HG02938 (cell line): Measurements from ENCODE around the gene UFC1.
A peak's percentile ranks its signal among the peaks of the same experiment; 100 is the strongest.
"Not testable (repeated sequence)": the region's sequence is repeated elsewhere in the genome, so short reads cannot be mapped to it uniquely, and the experiment has no call there.

ENCODE experiments used
- ATAC-seq: cut with Tn5 transposase; IDR thresholded peaks from one replicate; pipeline ENCODE4 v1.9.1; 2021; ENCODE audit warnings: mild to moderate bottlenecking, moderate library complexity; ENCODE audit not compliant: unreplicated experiment

Gene UFC1

GRCh38 chr1:161153682-161154337, at the start of gene UFC1:
Gene UFC1, plus strand, starts transcription at chr1:161153978. Its CDS starts 20 bp downstream, at chr1:161153998.
- ATAC-seq, result peak; percentile 85

- no peak for ATAC-seq
Observed at GRCh38 chr1:161106431-161106830, 47.3 kb upstream of the UFC1 start.

DNA sequence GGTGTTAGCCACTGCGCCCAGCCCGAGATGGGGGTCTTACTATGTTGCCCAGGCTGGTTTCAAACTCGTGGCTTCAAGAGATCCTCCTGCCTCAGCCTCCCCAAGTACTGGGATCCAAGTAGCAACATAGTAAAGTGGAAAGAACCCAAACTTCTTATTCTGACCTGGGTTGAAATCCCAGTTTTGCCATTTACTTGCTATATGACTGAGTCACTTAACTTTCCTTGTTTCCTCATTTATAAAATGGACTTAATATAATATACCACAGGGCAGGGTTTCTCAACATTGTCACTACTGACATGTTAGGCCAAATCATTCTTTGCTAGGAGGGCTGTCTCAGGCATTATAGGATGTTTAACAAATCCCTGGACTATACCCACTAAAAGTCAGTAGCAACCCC, 42.7 kb upstream of the UFC1 start:
- ATAC-seq, result no peak

DNA sequence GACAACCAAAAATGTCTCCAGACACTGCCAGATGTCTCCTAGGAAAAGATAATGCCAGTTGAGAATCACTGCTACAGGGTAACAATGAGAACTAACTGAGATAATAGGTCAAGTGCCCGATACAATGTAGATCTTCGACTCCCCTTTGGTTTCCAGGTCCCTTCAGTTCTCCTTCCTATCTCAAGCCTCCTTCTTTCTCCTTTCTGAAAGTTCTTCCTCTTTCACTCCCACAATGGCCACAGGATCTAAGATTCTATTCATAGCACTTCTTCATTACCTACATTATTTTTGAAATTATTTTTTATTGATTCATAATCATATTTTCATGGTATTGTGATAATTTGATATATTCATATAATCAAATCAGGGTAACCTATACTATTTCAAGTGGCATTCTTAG, 42.3 kb upstream of the UFC1 start:
- ATAC-seq, result no peak

DNA sequence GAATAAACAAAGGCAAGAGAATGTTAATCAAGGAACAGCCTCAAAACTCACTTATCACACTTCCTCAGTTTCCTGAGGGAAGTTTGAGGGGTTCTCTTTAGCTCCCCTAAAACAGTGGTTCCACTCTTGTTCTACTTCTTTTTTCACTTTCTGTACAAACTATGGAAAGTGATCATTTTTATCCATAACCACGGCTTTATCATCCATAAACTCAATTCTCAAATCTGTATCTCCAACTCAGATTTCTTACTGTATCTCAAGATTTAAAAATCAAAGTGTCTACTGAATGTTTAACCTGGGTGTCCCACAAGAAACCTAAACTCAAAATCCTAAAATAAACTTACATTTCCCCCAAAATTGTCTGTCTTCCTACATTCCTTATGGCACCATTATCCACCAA, 39.9 kb upstream of the UFC1 start:
- ATAC-seq, result no peak

- no peak for ATAC-seq
Observed at GRCh38 chr1:161114556-161114955, 39.2 kb upstream of the UFC1 start.

- no peak for ATAC-seq
Observed at GRCh38 chr1:161115132-161115711, 38.6 kb upstream of the UFC1 start.

GRCh38 chr1:161115961-161116360, 37.8 kb upstream of the UFC1 start:
- not testable (repeated sequence) for ATAC-seq

GRCh38 chr1:161117759-161118581, 35.8 kb upstream of the UFC1 start, which contains the start of the genes NIT1 and PFDN2:
Gene NIT1, plus strand, starts transcription at chr1:161118105. Its CDS starts 72 bp downstream, at chr1:161118177.
Gene PFDN2, minus strand, starts transcription at chr1:161118037. Its CDS starts 11 bp downstream, at chr1:161118026.
- ATAC-seq, result peak; percentile 67

DNA sequence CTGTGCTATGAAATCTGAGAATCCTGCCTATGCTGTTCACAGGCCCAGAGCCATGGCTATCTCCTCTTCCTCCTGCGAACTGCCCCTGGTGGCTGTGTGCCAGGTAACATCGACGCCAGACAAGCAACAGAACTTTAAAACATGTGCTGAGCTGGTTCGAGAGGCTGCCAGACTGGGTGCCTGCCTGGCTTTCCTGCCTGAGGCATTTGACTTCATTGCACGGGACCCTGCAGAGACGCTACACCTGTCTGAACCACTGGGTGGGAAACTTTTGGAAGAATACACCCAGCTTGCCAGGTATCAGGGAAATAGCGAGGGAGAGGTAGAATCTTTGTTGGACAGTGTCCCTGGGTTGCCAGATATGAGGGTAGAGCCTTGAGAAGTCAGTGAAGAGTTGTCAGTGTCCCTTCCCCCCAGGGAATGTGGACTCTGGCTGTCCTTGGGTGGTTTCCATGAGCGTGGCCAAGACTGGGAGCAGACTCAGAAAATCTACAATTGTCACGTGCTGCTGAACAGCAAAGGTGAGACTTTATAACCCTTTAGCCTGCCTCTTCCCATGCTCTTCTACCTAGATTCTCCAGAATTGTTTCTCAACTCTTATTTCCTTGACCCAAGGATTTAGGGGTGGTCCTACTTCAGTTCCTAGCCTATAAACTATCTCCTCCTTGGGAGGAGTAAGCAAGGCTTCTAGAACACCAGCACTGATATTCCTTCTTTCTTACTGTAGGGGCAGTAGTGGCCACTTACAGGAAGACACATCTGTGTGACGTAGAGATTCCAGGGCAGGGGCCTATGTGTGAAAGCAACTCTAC, 34.5 kb upstream of the UFC1 start:
- peak; percentile 65 for ATAC-seq

GRCh38 chr1:161121042-161121650, 32.6 kb upstream of the UFC1 start:
- ATAC-seq, result no peak

GRCh38 chr1:161121834-161122233, 31.9 kb upstream of the UFC1 start:
- ATAC-seq, result no peak

- ATAC-seq, result no peak
Observed at GRCh38 chr1:161122967-161123366, 30.8 kb upstream of the UFC1 start.

DNA sequence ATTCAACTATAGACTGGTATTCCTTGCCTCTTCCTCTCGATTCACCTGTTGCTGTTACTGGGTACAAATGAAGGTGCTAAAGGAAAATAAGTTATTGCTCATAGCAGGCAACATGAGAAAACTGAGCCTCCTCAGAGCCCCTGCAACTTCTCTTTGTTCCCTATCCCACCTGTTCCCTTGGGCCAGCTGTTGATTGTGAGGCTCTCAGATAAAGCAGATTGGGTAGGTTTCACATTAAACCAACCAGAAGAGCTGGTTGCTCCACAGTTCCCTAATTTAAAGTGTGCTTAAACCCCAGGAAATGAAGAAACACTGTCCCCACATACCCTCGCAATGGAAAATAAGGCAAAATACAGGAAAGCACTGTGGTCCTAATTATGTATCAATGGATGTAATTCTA, 26.1 kb upstream of the UFC1 start:
- ATAC-seq, result no peak

DNA sequence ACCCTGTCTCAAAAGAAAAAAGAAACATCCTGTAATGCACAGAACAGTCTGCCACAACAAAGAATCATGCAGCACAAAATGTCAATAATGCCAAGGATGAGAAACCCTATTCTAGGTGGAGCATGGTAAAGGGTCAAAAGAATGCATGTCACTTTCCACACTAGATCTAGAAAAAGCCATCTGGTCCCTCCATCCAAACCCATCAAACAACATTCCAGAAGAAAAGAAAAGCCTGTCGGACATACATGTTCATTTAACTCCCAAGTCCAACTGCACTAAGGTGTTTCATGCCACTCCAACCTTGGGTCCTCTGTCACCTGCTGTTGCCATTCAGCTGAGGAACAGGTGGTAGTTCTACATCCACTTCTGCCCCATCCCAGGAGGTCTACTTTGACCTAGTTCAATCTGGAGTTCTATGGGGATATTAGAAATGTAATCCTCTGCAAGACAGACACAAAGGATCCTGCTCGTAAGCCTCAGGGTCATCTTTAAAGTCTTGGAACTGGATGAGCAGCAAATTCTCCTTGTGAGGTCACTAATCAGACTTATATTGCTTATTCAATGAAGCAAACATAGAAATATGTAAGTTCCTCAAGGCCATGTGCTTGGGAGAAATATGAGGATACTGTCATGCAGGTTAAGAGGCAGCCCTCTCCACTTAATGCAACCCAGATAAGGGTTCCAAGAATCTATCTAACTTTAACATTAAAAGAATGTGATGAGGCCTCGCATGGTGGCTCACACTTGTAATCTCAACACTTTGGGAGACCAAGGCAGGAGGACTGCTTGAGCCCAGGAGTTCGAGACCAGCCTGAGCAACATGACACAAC, 25.0 kb upstream of the UFC1 start:
- no peak for ATAC-seq

- no peak for ATAC-seq
Observed at GRCh38 chr1:161130266-161130665, 23.5 kb upstream of the UFC1 start.

DNA sequence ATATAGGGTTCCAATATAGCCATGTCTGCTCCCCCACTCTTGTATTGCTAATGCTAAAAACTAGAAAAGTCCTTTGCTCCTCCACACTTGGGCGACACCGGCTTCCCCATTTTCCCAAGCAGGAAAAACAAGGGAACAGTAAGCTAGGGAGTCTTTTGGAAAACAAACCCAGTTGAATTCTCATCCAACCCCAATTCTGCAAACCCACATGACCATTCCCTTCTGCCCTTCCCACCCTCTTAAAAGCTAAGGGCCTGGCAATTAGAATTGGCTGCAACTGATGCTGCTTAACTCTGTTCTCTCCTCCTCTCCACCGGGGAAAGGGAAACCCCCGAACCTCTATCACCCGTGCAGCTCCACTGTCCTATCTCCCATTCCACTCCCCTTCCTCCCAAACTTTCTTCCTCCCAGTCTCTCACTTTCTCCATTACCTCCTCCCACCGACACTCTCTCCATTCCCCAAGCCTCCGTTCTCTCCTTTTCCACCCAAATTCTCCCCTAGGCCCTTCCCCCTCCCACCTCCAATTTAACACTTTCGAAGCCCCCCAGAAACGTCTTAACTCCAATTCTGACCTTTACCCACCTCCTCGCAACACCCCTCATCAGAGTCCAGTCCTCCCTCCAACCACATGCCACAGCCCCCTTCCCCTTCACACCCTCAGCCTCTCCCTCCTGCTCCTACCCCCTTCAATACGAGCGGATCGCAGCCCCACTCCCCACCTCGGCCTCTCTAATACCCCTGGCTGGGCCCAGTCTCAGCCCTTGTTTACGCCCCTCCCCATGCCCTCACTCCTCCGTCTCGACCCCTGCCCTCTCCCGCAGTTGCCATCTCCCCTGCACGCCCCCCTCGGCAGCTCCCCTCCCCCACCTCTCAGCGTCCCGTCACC, 22.0 kb upstream of the UFC1 start:
- no peak for ATAC-seq

GRCh38 chr1:161132410-161133219, 21.2 kb upstream of the UFC1 start, which contains the start of gene DEDD:
Gene DEDD, minus strand, starts transcription at chr1:161132667. Its CDS starts 8,205 bp downstream, at chr1:161124462.
- ATAC-seq, result peak; percentile 97
